Glutamatergic neuron (in vitro differentiated cells): ENCODE measurements around the gene EEPD1. TPM values are rescaled to one million over a fixed set of nuclear protein-coding genes. Genes with fewer than 3 reads are reported as not detected.
"Not testable (repeated sequence)": the region's sequence is repeated elsewhere in the genome, so short reads cannot be mapped to it uniquely, and the experiment has no call there.

ENCODE experiments used
- DNase-seq: peaks from one replicate; pipeline ENCODE4 v3.0.0; 2022
- H3K27ac Mint-ChIP-seq: one replicate; pipeline ENCODE4 v1.8.0; 2020; ENCODE audit warnings: mild to moderate bottlenecking, mixed read lengths, inconsistent platforms; ENCODE audit not compliant: unreplicated experiment
- H3K27me3 Mint-ChIP-seq: one replicate; pipeline ENCODE4 v1.8.0; 2020; ENCODE audit warnings: mild to moderate bottlenecking, moderate library complexity, mixed read lengths, inconsistent platforms; ENCODE audit not compliant: unreplicated experiment
- H3K36me3 Mint-ChIP-seq: one replicate; pipeline ENCODE4 v1.8.0; 2020; ENCODE audit warnings: mild to moderate bottlenecking, mixed read lengths, inconsistent platforms; ENCODE audit not compliant: unreplicated experiment
- H3K4me1 Mint-ChIP-seq: one replicate; pipeline ENCODE4 v1.8.0; 2020; ENCODE audit warnings: mild to moderate bottlenecking, low read depth, mixed read lengths, inconsistent platforms; ENCODE audit not compliant: unreplicated experiment
- H3K4me3 Mint-ChIP-seq: one replicate; pipeline ENCODE4 v1.8.0; 2020; ENCODE audit warnings: mild to moderate bottlenecking, mixed read lengths, inconsistent platforms; ENCODE audit not compliant: unreplicated experiment
- H3K9me3 Mint-ChIP-seq: one replicate; pipeline ENCODE4 v1.8.0; 2020; ENCODE audit warnings: mild to moderate bottlenecking, moderate library complexity, mixed read lengths, inconsistent platforms; ENCODE audit not compliant: unreplicated experiment
- total RNA-seq: library from RNA; stranded (reverse); fragmentation: NEBNext Ultra II Directional; extraction: Animal tissue kit (Norgen Biotek cat#: 25700); gene quantifications from one replicate; pipeline ENCODE4 v1.2.1, GENCODE V29; 2021; ENCODE audit not compliant: unreplicated experiment
- TF ChIP-seq, protein P1 (sequence below): fragments of 200-600 bp; sonication (generic); IDR thresholded peaks from one replicate; pipeline ENCODE4 v1.5.0; 2021; ENCODE audit not compliant: partially characterized antibody, unreplicated experiment

The EEPD1 gene
- total RNA-seq, 1 donor from 2014 or later, result 63.9 TPM

DNA sequence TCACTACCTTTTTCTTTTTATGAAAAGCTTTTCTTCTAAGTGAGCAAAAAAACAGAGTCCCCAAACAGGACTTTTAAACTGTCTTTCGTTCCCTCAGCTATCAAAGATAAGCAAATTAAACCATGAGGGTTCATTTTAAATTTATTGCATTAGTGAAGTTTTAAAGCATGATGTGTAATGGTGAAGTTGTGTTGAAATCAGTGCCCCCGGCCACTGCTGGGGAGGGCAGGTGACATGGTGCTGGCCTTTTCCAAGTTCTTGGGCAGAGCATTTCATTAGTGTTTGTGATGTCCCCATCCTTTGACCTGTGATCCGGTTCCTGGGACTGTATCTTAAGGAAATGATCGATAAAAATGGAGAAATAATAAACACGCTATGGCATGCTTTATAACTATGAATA lies 96.0 kb downstream of the EEPD1 start:
- TF ChIP-seq, protein P1, sequence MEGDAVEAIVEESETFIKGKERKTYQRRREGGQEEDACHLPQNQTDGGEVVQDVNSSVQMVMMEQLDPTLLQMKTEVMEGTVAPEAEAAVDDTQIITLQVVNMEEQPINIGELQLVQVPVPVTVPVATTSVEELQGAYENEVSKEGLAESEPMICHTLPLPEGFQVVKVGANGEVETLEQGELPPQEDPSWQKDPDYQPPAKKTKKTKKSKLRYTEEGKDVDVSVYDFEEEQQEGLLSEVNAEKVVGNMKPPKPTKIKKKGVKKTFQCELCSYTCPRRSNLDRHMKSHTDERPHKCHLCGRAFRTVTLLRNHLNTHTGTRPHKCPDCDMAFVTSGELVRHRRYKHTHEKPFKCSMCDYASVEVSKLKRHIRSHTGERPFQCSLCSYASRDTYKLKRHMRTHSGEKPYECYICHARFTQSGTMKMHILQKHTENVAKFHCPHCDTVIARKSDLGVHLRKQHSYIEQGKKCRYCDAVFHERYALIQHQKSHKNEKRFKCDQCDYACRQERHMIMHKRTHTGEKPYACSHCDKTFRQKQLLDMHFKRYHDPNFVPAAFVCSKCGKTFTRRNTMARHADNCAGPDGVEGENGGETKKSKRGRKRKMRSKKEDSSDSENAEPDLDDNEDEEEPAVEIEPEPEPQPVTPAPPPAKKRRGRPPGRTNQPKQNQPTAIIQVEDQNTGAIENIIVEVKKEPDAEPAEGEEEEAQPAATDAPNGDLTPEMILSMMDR, result no peak
- no peak overlapping the region for H3K27ac Mint-ChIP-seq
- H3K36me3 Mint-ChIP-seq, result peaks cover 3% of the 10 kb centered on the region
- peaks cover 11% of the 10 kb centered on the region for H3K4me1 Mint-ChIP-seq
- no peak for DNase-seq
- H3K4me3 Mint-ChIP-seq, result no peak overlapping the region
- H3K9me3 Mint-ChIP-seq, result peaks cover 6% of the 10 kb centered on the region
- H3K27me3 Mint-ChIP-seq, result peaks cover 5% of the 10 kb centered on the region

DNA sequence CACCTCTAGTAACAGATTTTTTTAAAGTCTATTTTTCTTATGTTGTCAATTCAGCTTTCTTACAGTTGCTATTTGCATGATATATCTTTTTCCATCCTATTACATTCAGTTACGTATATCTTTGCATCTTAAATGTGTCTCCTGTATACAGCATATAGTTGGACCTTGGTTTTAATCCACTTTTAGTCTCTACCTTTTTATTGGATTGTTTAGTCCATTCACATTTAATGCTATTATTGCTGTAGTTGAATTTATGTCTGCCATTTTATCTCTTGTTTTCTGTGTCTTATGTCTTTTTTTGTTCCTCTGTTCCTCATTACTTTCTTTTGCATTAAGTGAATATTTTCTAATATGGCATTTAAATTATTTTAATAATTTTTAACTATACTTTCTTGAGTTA lies 100.6 kb downstream of the EEPD1 start:
- Mint-ChIP-seq H3K9me3 (peaks cover 17% of the 10 kb centered on the region), H3K27me3 (peaks cover 7% of the 10 kb centered on the region), H3K4me3 (no peak overlapping the region), H3K4me1 (peaks cover 24% of the 10 kb centered on the region), H3K36me3 (peaks cover 26% of the 10 kb centered on the region), H3K27ac (no peak overlapping the region)
- TF ChIP-seq, protein P1, result no peak
- no peak for DNase-seq

DNA sequence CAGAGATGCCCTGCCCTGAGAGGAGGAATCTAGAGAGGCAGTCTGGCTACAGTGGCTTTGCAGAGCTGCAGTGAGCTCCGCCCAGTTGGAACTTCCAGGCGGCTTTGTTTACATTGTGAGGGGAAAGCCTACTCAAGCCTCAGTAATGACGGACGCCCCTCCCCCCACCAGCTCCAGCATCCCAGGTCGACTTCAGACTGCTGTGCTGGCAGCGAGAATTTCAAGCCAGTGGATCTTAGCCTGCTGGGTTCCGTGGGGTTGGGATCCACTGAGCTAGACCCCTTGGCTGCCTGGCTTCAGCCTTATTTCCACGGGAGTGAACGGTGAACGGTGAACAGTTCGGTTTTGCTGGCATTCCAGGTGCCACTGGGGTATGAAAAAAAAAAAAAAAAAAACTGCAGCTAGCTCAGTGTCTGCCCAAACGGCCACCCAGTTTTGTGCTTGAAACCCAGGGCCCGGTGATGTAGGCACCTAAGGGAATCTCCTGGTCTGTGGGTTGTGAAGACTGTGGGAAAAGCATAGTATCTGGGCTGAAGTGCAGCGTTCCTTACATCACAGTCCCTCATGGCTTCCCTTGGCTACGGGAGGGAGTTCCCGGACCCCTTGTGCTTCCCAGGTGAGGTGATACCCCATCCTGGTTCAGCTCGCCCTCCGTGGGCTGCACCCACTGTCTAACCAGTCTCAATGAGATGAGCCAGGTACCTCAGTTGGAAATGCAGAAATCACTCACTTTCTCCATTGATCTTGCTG lies 105.6 kb downstream of the EEPD1 start:
- Mint-ChIP-seq H3K4me1 (peaks cover 25% of the 10 kb centered on the region), H3K9me3 (peaks cover 20% of the 10 kb centered on the region), H3K27ac (peak overlapping the region; percentile 97), H3K36me3 (peaks cover 26% of the 10 kb centered on the region), H3K4me3 (peak overlapping the region; percentile 83)
- peak; percentile 85 for DNase-seq
- not testable (repeated sequence) for H3K27me3 Mint-ChIP-seq

DNA sequence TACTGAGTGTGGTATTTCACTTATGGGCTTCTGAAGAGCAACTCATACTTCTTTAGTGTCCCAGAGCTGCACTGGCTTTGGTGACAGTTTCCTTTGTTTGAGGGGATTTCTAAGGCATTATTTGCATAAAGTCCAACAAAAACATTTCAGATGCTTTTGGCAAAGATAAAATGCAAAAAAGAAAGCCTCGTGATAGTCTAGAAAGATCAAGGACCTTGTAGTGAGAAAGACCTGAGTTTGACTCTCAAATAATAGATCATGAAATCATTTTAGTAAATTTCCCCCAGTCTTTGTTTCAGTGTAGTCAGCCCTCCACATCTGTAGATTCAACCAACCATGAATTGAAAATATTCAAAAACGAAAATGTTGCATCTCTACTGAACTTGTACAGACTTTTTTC lies 107.4 kb downstream of the EEPD1 start:
- Mint-ChIP-seq H3K27me3 (peaks cover 4% of the 10 kb centered on the region), H3K4me1 (peaks cover 25% of the 10 kb centered on the region), H3K4me3 (no peak overlapping the region), H3K9me3 (peaks cover 11% of the 10 kb centered on the region), H3K27ac (no peak overlapping the region), H3K36me3 (peaks cover 12% of the 10 kb centered on the region)
- no peak for DNase-seq
- TF ChIP-seq, protein P1, result no peak

DNA sequence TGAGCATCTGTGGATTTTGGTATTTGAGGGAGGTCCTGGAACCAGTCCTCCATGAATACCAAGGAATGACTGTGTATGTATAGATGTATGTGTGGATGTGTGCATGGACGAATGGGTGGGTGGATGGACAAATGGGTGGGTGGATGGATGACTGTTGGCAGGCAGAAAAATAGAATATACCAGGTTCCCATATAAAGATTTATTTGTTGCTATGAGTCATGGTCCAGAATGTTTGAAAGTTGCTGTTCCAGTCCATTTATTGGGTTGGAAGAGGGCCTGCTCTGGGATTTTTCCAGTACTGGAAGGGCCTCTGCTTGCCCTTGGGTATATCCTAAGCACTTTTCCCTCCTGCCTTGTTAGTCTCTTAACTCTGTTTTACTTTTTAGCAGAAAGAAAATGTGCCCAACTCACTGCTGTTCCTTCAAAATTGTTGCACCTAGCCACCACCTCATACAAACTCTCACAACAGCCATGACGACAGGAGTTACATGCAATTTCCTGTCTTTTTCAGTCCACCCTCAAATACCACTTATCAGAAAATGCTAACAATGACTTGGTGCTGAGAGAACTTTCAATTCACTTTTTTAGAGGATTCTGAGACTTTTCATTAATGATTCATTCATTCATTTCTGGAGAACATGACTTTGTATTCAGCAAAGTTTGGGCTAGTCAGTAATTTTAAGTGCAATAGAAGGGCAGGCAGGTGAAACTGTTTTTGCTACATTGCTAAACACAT lies 108.1 kb downstream of the EEPD1 start:
- Mint-ChIP-seq H3K4me3 (no peak overlapping the region), H3K9me3 (peaks cover 9% of the 10 kb centered on the region), H3K27me3 (peaks cover 2% of the 10 kb centered on the region), H3K4me1 (peaks cover 25% of the 10 kb centered on the region), H3K27ac (no peak overlapping the region), H3K36me3 (peaks cover 5% of the 10 kb centered on the region)
- TF ChIP-seq, protein P1, result no peak
- no peak for DNase-seq
